MG63 (cell line): Measurements from ENCODE around the gene SLC1A4. TPM values are rescaled to one million over a fixed set of nuclear protein-coding genes. Genes with fewer than 3 reads are reported as not detected.

Experiments
- DNase-seq: peaks from one replicate; pipeline ENCODE4 v3.0.0-alpha.2; 2020
- H3K27me3 ChIP-seq: fragments of 250-450 bp; sonication (Bioruptor Pico); 2 replicates; pipeline ENCODE4 v1.5.1; 2020; ENCODE audit warnings: mild to moderate bottlenecking, moderate library complexity
- H3K36me3 ChIP-seq: fragments of 250-450 bp; sonication (Bioruptor Pico); 2 replicates; pipeline ENCODE4 v1.5.1; 2020; ENCODE audit warnings: mild to moderate bottlenecking, moderate library complexity
- H3K4me3 ChIP-seq: fragments of 250-450 bp; sonication (Bioruptor Pico); 2 replicates; pipeline ENCODE4 v1.5.1; 2020; ENCODE audit warnings: mild to moderate bottlenecking, moderate library complexity
- H3K9me3 ChIP-seq: fragments of 250-450 bp; sonication (Bioruptor Pico); 2 replicates; pipeline ENCODE4 v1.5.1; 2020; ENCODE audit warnings: mild to moderate bottlenecking, moderate library complexity
- total RNA-seq: library from RNA; depleted of rRNA; stranded (reverse); fragments of >200 nt; shearing (Covaris generic); gene quantifications from 2 replicates; pipeline ENCODE4 v1.2.3, GENCODE V29; 2014; ENCODE audit warnings: low replicate concordance

Gene SLC1A4
- total RNA-seq, 1 experiment from 2014 or later = 21.1 TPM

GRCh38 chr2:65049010-65049639 is 59.9 kb downstream of the SLC1A4 start:
- Histone ChIP-seq H3K4me3 (no peak overlapping the region), H3K9me3 (peaks cover 10% of the 10 kb centered on the region), H3K36me3 (no peaks in the 10 kb centered on the region), H3K27me3 (no peaks in the 10 kb centered on the region)
- no peak for DNase-seq

DNA sequence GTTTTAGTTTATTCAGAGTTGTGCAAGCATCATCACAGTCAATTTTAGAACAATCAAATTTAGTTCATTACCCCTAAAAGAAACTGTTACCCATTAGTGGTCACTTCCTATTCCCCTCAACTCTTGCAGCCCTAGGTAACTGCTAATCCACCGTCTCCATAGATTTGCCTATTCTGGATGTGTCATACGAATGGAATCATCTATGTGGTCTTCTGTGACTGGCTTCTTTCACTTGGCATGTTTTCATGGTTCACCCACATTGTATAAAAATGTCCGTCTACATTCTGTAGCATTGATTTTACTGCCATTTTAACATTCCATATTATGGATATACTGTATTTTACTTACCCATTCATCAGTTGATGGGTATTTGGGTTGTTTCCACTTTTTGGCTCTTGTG is 61.7 kb downstream of the SLC1A4 start:
- no peaks in the 10 kb centered on the region for H3K27me3 ChIP-seq
- peaks cover 8% of the 10 kb centered on the region for H3K9me3 ChIP-seq
- H3K36me3 ChIP-seq = no peaks in the 10 kb centered on the region
- no peak overlapping the region for H3K4me3 ChIP-seq
- DNase-seq = no peak

GRCh38 chr2:65053199-65053598 is 64.0 kb downstream of the SLC1A4 start:
- H3K27me3 ChIP-seq = no peaks in the 10 kb centered on the region
- no peak for DNase-seq
- H3K9me3 ChIP-seq = peaks cover 5% of the 10 kb centered on the region
- H3K36me3 ChIP-seq = no peaks in the 10 kb centered on the region
- H3K4me3 ChIP-seq = no peak overlapping the region

GRCh38 chr2:65054749-65055421 is 65.7 kb downstream of the SLC1A4 start:
- Histone ChIP-seq H3K9me3 (no peaks in the 10 kb centered on the region), H3K27me3 (no peaks in the 10 kb centered on the region), H3K4me3 (peak overlapping the region; percentile 74; the same call in 1 of the 2 replicates), H3K36me3 (0 out of 2 replicates have a peak, but pooled peaks cover 2% of the 10 kb centered on the region)
- no peak for DNase-seq

DNA sequence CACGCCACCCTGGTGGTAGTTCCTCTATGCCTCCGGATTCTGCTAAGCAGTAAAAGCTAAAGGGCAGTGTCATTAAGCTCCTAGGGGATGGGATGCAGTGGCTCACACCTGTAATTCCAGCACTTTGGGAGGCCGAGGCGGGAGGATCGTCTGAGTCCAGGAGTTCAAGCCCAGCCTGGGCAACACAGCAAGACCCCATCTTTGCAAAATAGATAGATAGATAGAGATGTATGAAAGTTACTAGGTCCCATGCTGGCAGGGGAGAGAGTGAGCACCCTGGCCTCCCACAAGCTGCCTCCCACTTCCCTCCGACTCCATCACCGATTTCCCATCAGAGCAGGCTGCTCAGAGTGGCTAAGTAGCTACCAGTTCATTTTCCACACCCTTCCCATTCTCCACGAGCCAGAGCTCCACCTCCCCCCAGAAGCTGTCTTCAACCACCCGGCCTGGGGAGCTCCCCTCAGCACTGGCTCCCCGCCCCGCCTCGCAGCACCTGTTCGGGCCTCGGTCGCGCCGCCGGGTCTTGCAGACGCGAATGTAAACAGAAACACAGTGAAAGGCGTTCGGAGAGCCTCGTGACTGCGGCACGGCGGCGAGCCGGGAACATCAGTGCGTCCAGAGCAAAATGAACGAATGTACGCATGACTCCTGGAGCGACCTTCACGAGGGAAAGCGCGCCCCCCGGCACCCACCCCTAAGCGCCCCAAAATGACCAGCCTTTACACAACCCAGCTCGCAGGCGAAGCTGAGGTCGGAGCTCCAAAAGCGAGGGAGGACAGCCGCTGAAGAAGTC is 66.4 kb downstream of the SLC1A4 start:
- DNase-seq = no peak
- no peaks in the 10 kb centered on the region for H3K27me3 ChIP-seq
- no peaks in the 10 kb centered on the region for H3K9me3 ChIP-seq

DNA sequence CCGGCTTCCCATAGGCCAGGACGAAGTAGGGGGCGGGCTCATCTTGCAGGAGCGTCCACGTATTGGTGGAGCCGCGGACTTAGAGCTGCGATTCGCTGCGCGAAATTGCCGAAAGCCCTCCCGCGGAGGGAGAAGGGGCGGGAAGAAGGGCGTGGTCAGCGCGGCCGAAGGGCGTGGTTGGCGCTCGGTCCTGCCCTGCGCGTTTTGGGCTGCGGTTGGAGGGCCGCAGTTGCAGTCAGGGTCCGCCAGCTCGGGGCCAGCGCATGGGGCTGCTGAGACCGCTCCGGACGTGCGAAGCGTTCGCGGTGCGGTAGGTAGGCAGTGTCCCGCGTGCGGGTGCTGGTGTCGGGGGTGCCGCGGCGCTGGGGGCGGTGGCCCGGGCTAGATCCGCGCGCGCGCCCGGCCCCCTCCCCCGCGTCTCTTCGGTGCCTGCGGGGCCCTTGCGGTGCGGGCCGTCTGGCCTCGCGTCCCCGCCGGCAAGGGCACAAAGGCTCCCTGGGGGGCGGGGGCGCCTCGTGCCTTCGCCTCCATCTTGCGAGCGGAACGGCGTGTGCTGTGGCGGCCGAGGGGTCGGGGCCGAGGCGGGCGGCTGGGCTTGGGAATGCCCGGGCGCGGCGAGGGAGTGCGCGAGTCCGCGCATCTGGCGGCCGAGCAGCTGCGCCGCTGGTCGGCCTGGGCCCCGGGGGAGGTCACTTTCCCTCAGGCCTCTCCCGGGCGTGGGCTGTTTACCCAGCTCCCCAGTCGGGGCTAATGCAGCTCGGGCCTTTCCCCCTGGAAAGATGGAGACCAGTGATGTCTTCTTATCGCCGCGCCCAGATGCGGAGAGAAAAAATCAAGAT is 67.2 kb downstream of the SLC1A4 start, which contains the start of gene CEP68:
TSS of gene CEP68 (plus strand) at position 202 of the 839 bp plus-strand sequence. CDS start 13,029 bp downstream, outside the sequence.
- no peaks in the 10 kb centered on the region for H3K27me3 ChIP-seq
- peak; percentile 96 for DNase-seq

More for the DNA sequence above, 66.4 kb downstream of the SLC1A4 start:
- Histone ChIP-seq H3K4me3 (peak overlapping the region; percentile 74), H3K36me3 (0 out of 2 replicates have a peak, but pooled peaks cover 2% of the 10 kb centered on the region)

GRCh38 chr2:65057054-65057375 is 67.8 kb downstream of the SLC1A4 start:
- Histone ChIP-seq H3K4me3 (peak overlapping the region; percentile 74), H3K36me3 (peaks cover 2% of the 10 kb centered on the region; the same call in 1 of the 2 replicates), H3K27me3 (no peaks in the 10 kb centered on the region), H3K9me3 (no peaks in the 10 kb centered on the region)
- DNase-seq = no peak

More for the DNA sequence above, 67.2 kb downstream of the SLC1A4 start, which contains the start of gene CEP68:
- peak within 1 kb of the TSS; percentile 74 for H3K4me3 ChIP-seq
- peaks cover 2% of the 10 kb centered on the region; the same call in 1 of the 2 replicates for H3K36me3 ChIP-seq
- no peaks in the 10 kb centered on the region for H3K9me3 ChIP-seq

GRCh38 chr2:65057391-65058052 is 68.3 kb downstream of the SLC1A4 start:
- H3K4me3 ChIP-seq = peak overlapping the region; percentile 74
- no peaks in the 10 kb centered on the region for H3K9me3 ChIP-seq
- DNase-seq = no peak
- peaks cover 2% of the 10 kb centered on the region; the same call in 1 of the 2 replicates for H3K36me3 ChIP-seq
- H3K27me3 ChIP-seq = no peaks in the 10 kb centered on the region

GRCh38 chr2:65059071-65059470 is 69.9 kb downstream of the SLC1A4 start:
- Histone ChIP-seq H3K36me3 (peaks cover 6% of the 10 kb centered on the region), H3K9me3 (no peaks in the 10 kb centered on the region), H3K4me3 (no peak overlapping the region), H3K27me3 (no peaks in the 10 kb centered on the region)
- DNase-seq = no peak

DNA sequence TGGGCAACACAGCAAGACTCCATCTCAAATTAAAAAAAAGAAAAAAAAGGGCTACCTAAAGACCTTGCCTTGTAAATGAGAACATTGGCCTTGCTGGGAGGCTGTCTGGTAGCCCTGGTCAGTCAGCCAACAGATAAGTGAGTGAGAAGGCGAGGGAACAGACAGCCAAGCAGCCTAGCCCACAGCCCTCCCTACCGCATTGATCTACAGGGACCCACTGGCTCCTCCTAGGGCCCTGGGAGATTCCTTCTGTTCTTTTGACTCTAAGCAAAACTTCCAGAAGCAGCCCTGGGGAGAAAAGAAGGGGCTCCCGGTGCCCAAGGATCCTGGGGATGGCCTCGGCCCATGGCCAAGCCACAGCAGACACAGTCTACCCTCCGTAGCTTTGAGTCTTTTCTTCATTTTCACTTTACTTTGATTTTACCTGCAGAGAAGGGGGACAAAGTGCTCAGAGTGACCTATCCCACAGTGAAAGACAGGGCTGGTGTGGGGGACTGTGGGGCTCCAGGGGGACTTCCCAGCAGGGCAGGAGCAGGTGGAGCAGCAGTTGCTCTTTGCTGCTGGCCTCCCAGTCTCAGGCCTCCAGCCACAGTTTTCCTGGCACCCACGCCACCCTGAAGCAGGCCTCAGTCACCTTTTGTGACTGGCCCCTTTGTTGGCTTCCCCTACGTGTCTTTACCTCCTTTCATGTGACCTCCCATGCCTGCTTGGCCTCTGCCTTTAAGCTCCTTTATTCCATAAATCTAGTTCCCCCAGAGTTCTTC is 72.1 kb downstream of the SLC1A4 start:
- no peaks in the 10 kb centered on the region for H3K9me3 ChIP-seq
- no peaks in the 10 kb centered on the region for H3K27me3 ChIP-seq
- H3K36me3 ChIP-seq = peaks cover 6% of the 10 kb centered on the region
- DNase-seq = no peak
- no peak overlapping the region for H3K4me3 ChIP-seq

DNA sequence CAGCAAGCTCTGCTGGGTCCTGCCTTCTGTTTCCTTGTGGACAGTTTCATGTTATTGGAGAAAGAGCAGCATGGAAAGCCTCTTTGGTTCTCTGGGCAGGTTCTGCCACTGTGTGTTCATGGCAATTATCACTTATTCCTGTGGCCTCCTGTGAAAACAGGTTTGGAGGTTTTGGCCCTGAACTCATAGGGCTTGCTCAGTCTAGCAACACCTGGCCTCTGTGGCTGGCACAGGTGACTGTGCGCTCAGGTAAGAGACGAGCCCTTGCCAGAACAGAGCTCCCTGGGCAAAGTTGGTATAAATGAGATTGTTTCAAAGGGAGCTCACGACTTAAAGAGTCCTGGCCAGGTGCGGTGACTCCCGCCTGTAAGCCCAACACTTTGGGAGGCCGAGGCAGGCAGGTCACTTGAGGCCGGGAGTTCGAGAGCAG is 72.7 kb downstream of the SLC1A4 start:
- Histone ChIP-seq H3K4me3 (no peak overlapping the region), H3K36me3 (peaks cover 6% of the 10 kb centered on the region), H3K9me3 (no peaks in the 10 kb centered on the region), H3K27me3 (no peaks in the 10 kb centered on the region)
- DNase-seq = no peak

- no peaks in the 10 kb centered on the region for H3K27me3 ChIP-seq
- H3K36me3 ChIP-seq = peaks cover 6% of the 10 kb centered on the region
- no peaks in the 10 kb centered on the region for H3K9me3 ChIP-seq
- DNase-seq = no peak
- no peak overlapping the region for H3K4me3 ChIP-seq
Measured at GRCh38 chr2:65062843-65063825, 73.9 kb downstream of the SLC1A4 start.

- peak; percentile 94 for DNase-seq
- Histone ChIP-seq H3K9me3 (no peaks in the 10 kb centered on the region), H3K27me3 (no peaks in the 10 kb centered on the region), H3K4me3 (peak overlapping the region; percentile 18), H3K36me3 (peaks cover 10% of the 10 kb centered on the region)
Measured at GRCh38 chr2:65064728-65065552, 75.7 kb downstream of the SLC1A4 start.
